K562 (cell line): ENCODE results near the gene HAGHL. TPM values are rescaled to one million over a fixed set of nuclear protein-coding genes. Genes with fewer than 3 reads are reported as not detected.

Source experiments
- ATAC-seq: fragments of 200-7000 bp; cut with Tn5 transposase; 3 replicates; pipeline ENCODE4 v1.9.1; 2020; ENCODE audit warnings: moderate library complexity
- BruUV-seq: library from RNA; stranded (reverse); fragments of 400-500 nt; replicated peaks from 2 replicates; lab custom pipeline; 2021; lab: Mats Ljungman, UMichigan
- CTCF ChIA-PET: fragments of 300-600 bp; formaldehyde crosslinking; extraction: SDS; loops from one replicate; lab custom pipeline; 2021; ENCODE audit warnings: low intra/inter-chr PET ratio; lab: Yijun Ruan, JAX
- POLR2A ChIA-PET: fragments of 300-600, 350-650 bp; sonication (Branson Sonifier 250); formaldehyde crosslinking; extraction: SDS; loops from one replicate; lab custom pipeline; 2021; ENCODE audit warnings: antibody characterized with exemption, inconsistent platforms; lab: Yijun Ruan, JAX
- DNase-seq, 4 experiments: peaks; one replicate each; pipeline versions ENCODE4 v3.0.0 to v3.0.0-alpha.2; 2011 to 2018; ENCODE audit warnings: low spot score in 3 of 4, mixed read lengths in 3 of 4; ENCODE audit errors: extremely low read depth in 1 of 4
- FAIRE-seq: peaks from 2 replicates; lab custom pipeline; 2011; peaks lifted over from hg19 to GRCh38; lab: Jason Lieb, UNC
- H2AFZ ChIP-seq: 2 replicates; pipeline ENCODE4 v1.6.0; 2011; ENCODE audit warnings: low read depth, low read length, control low read depth, inconsistent platforms
- H3K27ac ChIP-seq: fragments of 200-600 bp; 3 replicates; pipeline ENCODE4 v1.8.0; 2011; ENCODE audit warnings: low read depth, mild to moderate bottlenecking, control low read depth, inconsistent platforms, low read length, moderate library complexity, mixed read lengths; ENCODE audit errors: extremely low read depth
- H3K27me3 ChIP-seq, 2 experiments: fragments of 300-600 bp in 1 of 2; 2 replicates in 1 of 2; 3 replicates in 1 of 2; pipeline versions ENCODE4 v1.6.0 to v1.8.0; 2011; ENCODE audit warnings: inconsistent platforms in 2 of 2, low read length in 2 of 2, mild to moderate bottlenecking in 1 of 2, mixed read lengths in 1 of 2, moderate library complexity in 1 of 2; ENCODE audit not compliant: control insufficient read depth in 2 of 2, insufficient read depth in 2 of 2
- H3K36me3 ChIP-seq: fragments of 300-600 bp; 3 replicates; pipeline ENCODE4 v1.8.0; 2011; ENCODE audit warnings: mild to moderate bottlenecking, low read length, inconsistent platforms; ENCODE audit not compliant: control insufficient read depth, insufficient read depth
- H3K4me1 ChIP-seq, 2 experiments: fragments of 200-600 bp in 1 of 2; replicated peaks in 1 of 2; 2 replicates in 1 of 2; 3 replicates in 1 of 2; pipeline versions ENCODE4 v1.5.1 to v1.8.0; 2011; ENCODE audit warnings: inconsistent platforms in 2 of 2, low read length in 2 of 2, mild to moderate bottlenecking in 1 of 2, mixed read lengths in 1 of 2, moderate library complexity in 1 of 2; ENCODE audit not compliant: control insufficient read depth in 2 of 2, insufficient read depth in 2 of 2
- H3K4me2 ChIP-seq: 2 replicates; pipeline ENCODE4 v1.6.1; 2011; ENCODE audit warnings: low read length, control low read depth, inconsistent platforms, mixed read lengths; ENCODE audit not compliant: insufficient read depth
- H3K4me3 ChIP-seq: fragments of 200-600 bp; sonication (generic), shearing (Covaris generic); 2 replicates; pipeline ENCODE4 v1.5.1; 2016; ENCODE audit warnings: control low read depth, inconsistent platforms
- H3K79me2 ChIP-seq: fragments of 200-600 bp; 3 replicates; pipeline ENCODE4 v1.8.0; 2011; ENCODE audit warnings: low read length, inconsistent platforms; ENCODE audit not compliant: control insufficient read depth, insufficient read depth
- H3K9ac ChIP-seq, 2 experiments: 2 replicates each; pipeline versions ENCODE4 v1.6.0 to v1.6.1; 2011; ENCODE audit warnings: low read depth in 2 of 2, low read length in 2 of 2, control low read depth in 1 of 2, inconsistent platforms in 1 of 2, mild to moderate bottlenecking in 1 of 2, mixed read lengths in 1 of 2; ENCODE audit not compliant: insufficient read depth in 1 of 2
- H3K9me1 ChIP-seq: one replicate; pipeline ENCODE4 v1.6.0; 2011; ENCODE audit warnings: inconsistent platforms, mild to moderate bottlenecking, low read length, moderate library complexity; ENCODE audit not compliant: control insufficient read depth, insufficient read depth
- H3K9me3 ChIP-seq: replicated peaks from 2 replicates; pipeline ENCODE4 v1.5.1; 2011; ENCODE audit warnings: low read depth, low read length, inconsistent platforms; ENCODE audit not compliant: control insufficient read depth, insufficient read depth
- H4K20me1 ChIP-seq: replicated peaks from 2 replicates; pipeline ENCODE4 v1.6.1; 2011; ENCODE audit warnings: low read length, inconsistent platforms, mixed read lengths; ENCODE audit not compliant: control insufficient read depth, insufficient read depth
- FOXJ3 ChIP-seq: sonication (generic); formaldehyde crosslinking; IDR thresholded peaks from 2 replicates; pipeline ENCODE4 v1.4.0; 2020; ENCODE audit warnings: mild to moderate bottlenecking, missing genetic modification reagents
- FOXM1 ChIP-seq, 2 experiments: fragments of 450-650 bp in 1 of 2; sonication (generic) in 1 of 2; formaldehyde crosslinking in 1 of 2; IDR thresholded peaks; 2 replicates each; pipeline versions ENCODE4 v1.6.1 to v1.9.0; 2017 to 2022; ENCODE audit warnings: low read depth in 2 of 2, mild to moderate bottlenecking in 2 of 2, missing genetic modification reagents in 1 of 2, moderate library complexity in 1 of 2
- GABPB1 ChIP-seq: sonication (generic); formaldehyde crosslinking; IDR thresholded peaks from 2 replicates; pipeline ENCODE4 v1.8.0; 2022; ENCODE audit warnings: mild to moderate bottlenecking, missing genetic modification reagents
- NR2C2 ChIP-seq, 2 experiments: fragments of 200-800 bp in 1 of 2; sonication (Bioruptor generic) in 1 of 2; sonication (generic) in 1 of 2; formaldehyde crosslinking in 1 of 2; IDR thresholded peaks; 2 replicates each; pipeline versions ENCODE4 v1.6.1 to v1.8.0; 2016 to 2022; ENCODE audit warnings: mild to moderate bottlenecking in 1 of 2, missing compliant biosample characterization in 1 of 2, missing genetic modification characterization in 1 of 2, missing genetic modification reagents in 1 of 2
- PML ChIP-seq: IDR thresholded peaks from 2 replicates; pipeline ENCODE4 v1.6.1; 2012; ENCODE audit warnings: low read length, inconsistent platforms
- POLR2A ChIP-seq: fragments of 450-650 bp; conservative IDR thresholded peaks from 2 replicates; pipeline ENCODE4 v1.6.1; 2016
- POLR2G ChIP-seq: fragments of 200-400 bp; formaldehyde crosslinking; IDR thresholded peaks from 2 replicates; pipeline ENCODE4 v1.6.1; 2017; ENCODE audit warnings: low read depth, mild to moderate bottlenecking, antibody characterized with exemption, low read length, moderate library complexity
- RAD21 ChIP-seq, 2 experiments: fragments of 250-450 bp in 1 of 2; fragments of 450-650 bp in 1 of 2; sonication (Bioruptor Pico) in 1 of 2; formaldehyde crosslinking in 1 of 2; IDR thresholded peaks in 1 of 2; conservative IDR thresholded peaks in 1 of 2; 2 replicates each; pipeline versions ENCODE4 v1.4.0 to v1.8.0; 2020 to 2022; ENCODE audit warnings: mild to moderate bottlenecking in 2 of 2, moderate library complexity in 1 of 2
- RB1 ChIP-seq: fragments of 450-650 bp; IDR thresholded peaks from 2 replicates; pipeline ENCODE4 v1.6.1; 2017; ENCODE audit warnings: low read depth, mild to moderate bottlenecking
- RBFOX2 ChIP-seq: fragments of 200-400 bp; formaldehyde crosslinking; IDR thresholded peaks from 2 replicates; pipeline ENCODE4 v1.6.1; 2017; ENCODE audit warnings: low read depth, mild to moderate bottlenecking, low read length, moderate library complexity
- WGBS: fragments of 100-300 bp; shearing (Covaris generic); methylation state at CpG from one replicate; pipeline ENCODE4 v1.1.6; 2016; ENCODE audit warnings: low coverage, mixed read lengths; ENCODE audit not compliant: insufficient coverage; ENCODE audit errors: missing lambda C conversion rate; 5-methylcytosine and 5-hydroxymethylcytosine counted together
- in situ Hi-C: fragments of 300-500 bp; cut with MboI; formaldehyde crosslinking; loops from 4 replicates; pipeline ENCODE4 v1.15.0; 2018; ENCODE audit warnings: inconsistent platforms, mixed read lengths
- intact Hi-C: fragments of 100-400 bp; cut with micrococcal nuclease; formaldehyde crosslinking; loops from 2 replicates; pipeline ENCODE4 v1.14.2; 2022
- polyA plus RNA-seq, 8 experiments: library from polyadenylated mRNA; depleted of rRNA in 4 of 8; stranded (reverse) in 5 of 8; unstranded in 3 of 8; fragments of >200 nt; fragmentation: Nextera tagmentation in 2 of 8; fragmentation: Illumina TruSeq in 1 of 8; extraction: Ambion mirVana in 2 of 8; extraction: Trizol in 1 of 8; gene quantifications; 2 replicates each; pipeline versions ENCODE4 v1.2.1 to v1.2.3, GENCODE V29; 2011 to 2014; ENCODE audit warnings: inconsistent platforms in 1 of 8, missing spikeins in 1 of 8
- total RNA-seq, 7 experiments: library from RNA; depleted of rRNA in 6 of 7; stranded (reverse); fragments of >200 nt in 6 of 7; fragmentation: Illumina TruSeq in 2 of 7; extraction: Trizol in 2 of 7; gene quantifications; 2 replicates each; pipeline versions ENCODE4 v1.2.1 to v1.2.3, GENCODE V29; 2011 to 2021; ENCODE audit warnings: low replicate concordance in 1 of 7
- TF ChIP-seq, protein P1 (sequence below), 3 experiments: IDR thresholded peaks in 2 of 3; conservative IDR thresholded peaks in 1 of 3; 2 replicates each; pipeline ENCODE4 v1.5.1; 2011 to 2012; ENCODE audit warnings: low read length in 3 of 3, mild to moderate bottlenecking in 3 of 3, control low read depth in 2 of 3, improper control_type of control experiment in 1 of 3, inconsistent platforms in 1 of 3, low read depth in 1 of 3, mixed read lengths in 1 of 3, moderate library complexity in 1 of 3; ENCODE audit not compliant: insufficient read depth in 2 of 3
- TF ChIP-seq, protein P2 (sequence below), 2 experiments: IDR thresholded peaks; 2 replicates each; pipeline ENCODE4 v1.6.1; 2012; ENCODE audit warnings: improper control_type of control experiment in 2 of 2, low read depth in 2 of 2, low read length in 2 of 2, borderline replicate concordance in 1 of 2

Gene HAGHL
- total and polyA plus RNA-seq, 9 of the 15 experiments (the other 6 are each of a cell fraction or from before 2014, with no cell fraction given), result 0.31 to 83.4 (median 20.7) TPM

DNA sequence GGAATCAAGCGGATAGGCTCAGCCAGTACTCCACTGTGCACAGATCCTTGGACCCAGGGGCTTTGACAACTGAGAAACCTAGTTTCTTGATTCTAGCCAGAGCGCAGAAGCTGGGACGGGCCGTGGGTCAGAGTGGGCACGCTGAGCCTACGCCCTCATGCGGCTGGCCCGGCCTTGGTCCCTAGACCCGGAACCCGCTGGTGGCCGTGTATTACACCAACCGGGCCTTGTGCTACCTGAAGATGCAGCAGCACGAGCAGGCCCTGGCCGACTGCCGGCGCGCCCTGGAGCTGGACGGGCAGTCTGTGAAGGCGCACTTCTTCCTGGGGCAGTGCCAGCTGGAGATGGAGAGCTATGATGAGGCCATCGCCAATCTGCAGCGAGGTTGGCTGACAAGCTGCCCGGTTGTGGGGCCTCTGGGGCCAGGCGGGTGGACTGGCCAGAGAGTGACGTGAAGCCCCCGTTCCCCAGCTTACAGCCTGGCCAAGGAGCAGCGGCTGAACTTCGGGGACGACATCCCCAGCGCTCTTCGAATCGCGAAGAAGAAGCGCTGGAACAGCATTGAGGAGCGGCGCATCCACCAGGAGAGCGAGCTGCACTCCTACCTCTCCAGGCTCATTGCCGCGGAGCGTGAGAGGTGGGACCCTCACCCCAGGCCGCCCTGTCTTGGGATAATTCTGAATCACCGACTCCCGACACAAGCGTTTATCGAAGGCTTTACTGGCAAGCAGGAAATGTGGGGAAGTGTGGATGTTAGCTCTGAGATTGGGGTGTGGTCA, 45.8 kb upstream of the HAGHL start:
- ATAC-seq (peak; percentile 13), DNase-seq (peak in 1 of 4 experiments; percentile 65), FAIRE-seq (peak; percentile 54)
- H3K27me3 ChIP-seq, result no peaks in the 10 kb centered on the region
- no peak overlapping the region for H2AFZ ChIP-seq
- peaks cover 48% of the 10 kb centered on the region for H3K36me3 ChIP-seq
- 3% methylated on average over 34 of the region's 44 CpGs for WGBS
- H3K4me2 ChIP-seq, result peak overlapping the region; percentile 75
- peak overlapping the region; percentile 83 to 98 for H3K9ac ChIP-seq
- peak overlapping the region; percentile 89 for H3K27ac ChIP-seq
- peaks cover 33 to 98% of the 10 kb centered on the region in 2 experiments for H3K4me1 ChIP-seq
- TSS peak; percentile 82 for BruUV-seq
- intact Hi-C loops (loop anchor here (5.0 kb wide), 1 partner anchor 284 kb away; the partner anchor contains the start of gene NME4), in situ Hi-C loops (no loop called here)
- peak overlapping the region; percentile 98 for H3K4me3 ChIP-seq
- H4K20me1 ChIP-seq, result peaks cover 21% of the 10 kb centered on the region
- ChIA-PET POLR2A (interaction anchor here (0.5 to 1.8 kb wide), 14 partner anchors 9 to 1118 kb away, joined by 3 to 10 read pairs (median 3); partner anchors contain the start of genes METTL26, WDR24 and WFIKKN1), CTCF (no interaction called here)
- H3K9me1 ChIP-seq, result peaks cover 11% of the 10 kb centered on the region
- no peaks in the 10 kb centered on the region for H3K9me3 ChIP-seq
- H3K79me2 ChIP-seq, result peaks cover 41% of the 10 kb centered on the region
- 0 out of 2 replicates have a peak, but pooled peaks have one; percentile 9 for TF ChIP-seq RB1
- TF ChIP-seq GABPB1 (CRISPR knock-in tag), result 0 out of 2 replicates have a peak, but pooled peaks have one; percentile 1
- TF ChIP-seq POLR2A, result peak; percentile 29
- TF ChIP-seq FOXM1 (IDR thresholded peaks at IDR 0.05; ENCODE audit: low read depth), result no peak
- 0 out of 2 replicates have a peak, but pooled peaks have one; percentile 44 for TF ChIP-seq FOXM1 (CRISPR knock-in tag; IDR thresholded peaks at IDR 0.05; ENCODE audit: low read depth)
- no peak for TF ChIP-seq NR2C2 (CRISPR knock-in tag; IDR thresholded peaks at IDR 0.05)
- no peak for TF ChIP-seq NR2C2 (tag; IDR thresholded peaks at IDR 0.05)
- TF ChIP-seq RAD21 (CRISPR knock-in tag; conservative IDR thresholded peaks at IDR 0.05 in 1 of 2, IDR thresholded peaks at IDR 0.05 in 1 of 2), result peak in 1 of 2 experiments; percentile 20; a peak in 1 of 4 replicates
- peak; percentile 55 for TF ChIP-seq RBFOX2
- no peak for TF ChIP-seq FOXJ3 (CRISPR knock-in tag)
- TF ChIP-seq, protein P1, sequence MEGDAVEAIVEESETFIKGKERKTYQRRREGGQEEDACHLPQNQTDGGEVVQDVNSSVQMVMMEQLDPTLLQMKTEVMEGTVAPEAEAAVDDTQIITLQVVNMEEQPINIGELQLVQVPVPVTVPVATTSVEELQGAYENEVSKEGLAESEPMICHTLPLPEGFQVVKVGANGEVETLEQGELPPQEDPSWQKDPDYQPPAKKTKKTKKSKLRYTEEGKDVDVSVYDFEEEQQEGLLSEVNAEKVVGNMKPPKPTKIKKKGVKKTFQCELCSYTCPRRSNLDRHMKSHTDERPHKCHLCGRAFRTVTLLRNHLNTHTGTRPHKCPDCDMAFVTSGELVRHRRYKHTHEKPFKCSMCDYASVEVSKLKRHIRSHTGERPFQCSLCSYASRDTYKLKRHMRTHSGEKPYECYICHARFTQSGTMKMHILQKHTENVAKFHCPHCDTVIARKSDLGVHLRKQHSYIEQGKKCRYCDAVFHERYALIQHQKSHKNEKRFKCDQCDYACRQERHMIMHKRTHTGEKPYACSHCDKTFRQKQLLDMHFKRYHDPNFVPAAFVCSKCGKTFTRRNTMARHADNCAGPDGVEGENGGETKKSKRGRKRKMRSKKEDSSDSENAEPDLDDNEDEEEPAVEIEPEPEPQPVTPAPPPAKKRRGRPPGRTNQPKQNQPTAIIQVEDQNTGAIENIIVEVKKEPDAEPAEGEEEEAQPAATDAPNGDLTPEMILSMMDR (IDR thresholded peaks at IDR 0.05 in 2 of 3, conservative IDR thresholded peaks at IDR 0.05 in 1 of 3; ENCODE audit: insufficient read depth in 2 of 3, low read depth in 1 of 3, low read length in 3 of 3), result peak in 2 of 3 experiments; percentile 36; a peak in 5 of 6 replicates
- TF ChIP-seq POLR2G, result peak; percentile 63; the same call in 1 of the 2 replicates
- TF ChIP-seq, protein P2, sequence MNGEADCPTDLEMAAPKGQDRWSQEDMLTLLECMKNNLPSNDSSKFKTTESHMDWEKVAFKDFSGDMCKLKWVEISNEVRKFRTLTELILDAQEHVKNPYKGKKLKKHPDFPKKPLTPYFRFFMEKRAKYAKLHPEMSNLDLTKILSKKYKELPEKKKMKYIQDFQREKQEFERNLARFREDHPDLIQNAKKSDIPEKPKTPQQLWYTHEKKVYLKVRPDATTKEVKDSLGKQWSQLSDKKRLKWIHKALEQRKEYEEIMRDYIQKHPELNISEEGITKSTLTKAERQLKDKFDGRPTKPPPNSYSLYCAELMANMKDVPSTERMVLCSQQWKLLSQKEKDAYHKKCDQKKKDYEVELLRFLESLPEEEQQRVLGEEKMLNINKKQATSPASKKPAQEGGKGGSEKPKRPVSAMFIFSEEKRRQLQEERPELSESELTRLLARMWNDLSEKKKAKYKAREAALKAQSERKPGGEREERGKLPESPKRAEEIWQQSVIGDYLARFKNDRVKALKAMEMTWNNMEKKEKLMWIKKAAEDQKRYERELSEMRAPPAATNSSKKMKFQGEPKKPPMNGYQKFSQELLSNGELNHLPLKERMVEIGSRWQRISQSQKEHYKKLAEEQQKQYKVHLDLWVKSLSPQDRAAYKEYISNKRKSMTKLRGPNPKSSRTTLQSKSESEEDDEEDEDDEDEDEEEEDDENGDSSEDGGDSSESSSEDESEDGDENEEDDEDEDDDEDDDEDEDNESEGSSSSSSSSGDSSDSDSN (IDR thresholded peaks at IDR 0.05; ENCODE audit: borderline replicate concordance in 1 of 2, low read depth in 2 of 2, low read length in 2 of 2), result peak in 1 of 2 experiments; percentile 31; a peak in 1 of 4 replicates
- 0 out of 2 replicates have a peak, but pooled peaks have one; percentile 7 for TF ChIP-seq PML
